H9 (cell line): ENCODE results near the gene ANKRD50. TPM values are rescaled to one million over a fixed set of nuclear protein-coding genes. Genes with fewer than 3 reads are reported as not detected.

Experiments used
- DNase-seq: peaks from one replicate; pipeline ENCODE4 v3.0.0-alpha.2; 2017
- H2AFZ ChIP-seq: one replicate; pipeline ENCODE4 v1.6.1; 2013; ENCODE audit warnings: mild to moderate bottlenecking, low read length, control low read depth, moderate library complexity
- H2AK5ac ChIP-seq: 2 replicates; pipeline ENCODE4 v1.6.1; 2013; ENCODE audit warnings: low read length, control low read depth, mixed read lengths; ENCODE audit not compliant: insufficient read length
- H2BK120ac ChIP-seq: one replicate; pipeline ENCODE4 v1.6.1; 2013; ENCODE audit warnings: low read depth, mild to moderate bottlenecking, low read length, control low read depth, inconsistent platforms; ENCODE audit not compliant: poor library complexity, severe bottlenecking
- H2BK12ac ChIP-seq: 2 replicates; pipeline ENCODE4 v1.6.1; 2013; ENCODE audit warnings: low read length, control low read depth, mixed read lengths, low read depth; ENCODE audit not compliant: insufficient read length
- H2BK15ac ChIP-seq: 2 replicates; pipeline ENCODE4 v1.6.1; 2013; ENCODE audit warnings: low read depth, low read length, control low read depth
- H2BK20ac ChIP-seq: one replicate; pipeline ENCODE4 v1.6.1; 2013; ENCODE audit warnings: low read depth, mild to moderate bottlenecking, low read length, control low read depth, inconsistent platforms; ENCODE audit not compliant: poor library complexity, severe bottlenecking
- H2BK5ac ChIP-seq: 2 replicates; pipeline ENCODE4 v1.6.1; 2013; ENCODE audit warnings: low read length, control low read depth, mixed read lengths; ENCODE audit not compliant: insufficient read length
- H3K14ac ChIP-seq: 2 replicates; pipeline ENCODE4 v1.6.1; 2013; ENCODE audit warnings: low read length, control low read depth; ENCODE audit not compliant: insufficient read depth
- H3K18ac ChIP-seq: 2 replicates; pipeline ENCODE4 v1.6.1; 2013; ENCODE audit warnings: low read depth, mild to moderate bottlenecking, mixed read lengths, low read length, control low read depth; ENCODE audit not compliant: insufficient read length
- H3K23ac ChIP-seq: 2 replicates; pipeline ENCODE4 v1.6.1; 2013; ENCODE audit warnings: low read length, control low read depth, mixed read lengths, low read depth; ENCODE audit not compliant: insufficient read length
- H3K23me2 ChIP-seq: 2 replicates; pipeline ENCODE4 v1.6.1; 2013; ENCODE audit warnings: low read depth, mild to moderate bottlenecking, mixed read lengths, low read length, control low read depth; ENCODE audit not compliant: insufficient read length, poor library complexity, severe bottlenecking
- H3K27ac ChIP-seq: 2 replicates; pipeline ENCODE4 v1.5.1; 2013; ENCODE audit warnings: low read length, control low read depth, mixed read lengths, low read depth; ENCODE audit not compliant: insufficient read length
- H3K27me3 ChIP-seq: 2 replicates; pipeline ENCODE4 v1.6.1; 2013; ENCODE audit warnings: low read length, control low read depth, inconsistent platforms; ENCODE audit not compliant: insufficient read depth
- H3K4ac ChIP-seq: 2 replicates; pipeline ENCODE4 v1.6.1; 2013; ENCODE audit warnings: low read depth, mild to moderate bottlenecking, control low read depth, inconsistent platforms, low read length, moderate library complexity
- H3K4me1 ChIP-seq: 2 replicates; pipeline ENCODE4 v1.6.1; 2013; ENCODE audit warnings: low read length, control low read depth, inconsistent platforms; ENCODE audit not compliant: insufficient read depth
- H3K4me2 ChIP-seq: 2 replicates; pipeline ENCODE4 v1.6.1; 2013; ENCODE audit warnings: low read length, control low read depth, mixed read lengths; ENCODE audit not compliant: insufficient read length, insufficient read depth
- H3K56ac ChIP-seq: 2 replicates; pipeline ENCODE4 v1.6.1; 2013; ENCODE audit warnings: low read depth, mild to moderate bottlenecking, mixed read lengths, low read length, control low read depth; ENCODE audit not compliant: insufficient read length
- H3K79me1 ChIP-seq: 2 replicates; pipeline ENCODE4 v1.6.1; 2013; ENCODE audit warnings: low read depth, mild to moderate bottlenecking, moderate library complexity, low read length, control low read depth, inconsistent platforms; ENCODE audit not compliant: insufficient read depth, poor library complexity, severe bottlenecking
- H3K79me2 ChIP-seq: 2 replicates; pipeline ENCODE4 v1.6.1; 2013; ENCODE audit warnings: low read length, control low read depth, inconsistent platforms; ENCODE audit not compliant: insufficient read depth
- H3K9ac ChIP-seq: 2 replicates; pipeline ENCODE4 v1.6.1; 2013; ENCODE audit warnings: low read length, control low read depth, mixed read lengths; ENCODE audit not compliant: insufficient read length; ENCODE audit errors: extremely low read depth
- H3K9me3 ChIP-seq: one replicate; pipeline ENCODE4 v1.6.1; 2013; ENCODE audit warnings: low read depth, low read length, inconsistent platforms; ENCODE audit not compliant: control insufficient read depth
- H3T11ph ChIP-seq: one replicate; pipeline ENCODE4 v1.6.1; 2013; ENCODE audit warnings: mild to moderate bottlenecking, low read length, control low read depth, inconsistent platforms
- H4K20me1 ChIP-seq: one replicate; pipeline ENCODE4 v1.6.1; 2013; ENCODE audit not compliant: control insufficient read depth, insufficient read length, insufficient read depth
- H4K5ac ChIP-seq: 2 replicates; pipeline ENCODE4 v1.6.1; 2013; ENCODE audit warnings: low read depth, mild to moderate bottlenecking, mixed read lengths, low read length, control low read depth; ENCODE audit not compliant: insufficient read length
- H4K8ac ChIP-seq: replicated peaks from 2 replicates; pipeline ENCODE4 v1.6.1; 2013; ENCODE audit warnings: low read length, control low read depth, mixed read lengths, low read depth; ENCODE audit not compliant: insufficient read length
- H4K91ac ChIP-seq: 2 replicates; pipeline ENCODE4 v1.6.1; 2013; ENCODE audit warnings: low read depth, mild to moderate bottlenecking, moderate library complexity, mixed read lengths, low read length, control low read depth; ENCODE audit not compliant: insufficient read length
- H3K27ac Mint-ChIP-seq, 3 experiments: 2 replicates in 2 of 3; 3 replicates in 1 of 3; pipeline ENCODE4 v1.8.0; 2020 to 2021; ENCODE audit warnings: mixed read lengths in 3 of 3, mild to moderate bottlenecking in 1 of 3, moderate library complexity in 1 of 3
- H3K27me3 Mint-ChIP-seq: 2 replicates; pipeline ENCODE4 v1.8.0; 2021; ENCODE audit warnings: low read depth, mild to moderate bottlenecking, moderate library complexity, mixed read lengths
- H3K36me3 Mint-ChIP-seq, 3 experiments: 2 replicates in 2 of 3; 3 replicates in 1 of 3; pipeline ENCODE4 v1.8.0; 2020 to 2021; ENCODE audit warnings: low read depth in 3 of 3, mixed read lengths in 3 of 3; ENCODE audit not compliant: insufficient read depth in 1 of 3
- H3K4me1 Mint-ChIP-seq, 2 experiments: 2 replicates each; pipeline ENCODE4 v1.8.0; 2020; ENCODE audit warnings: mixed read lengths in 2 of 2
- H3K4me3 Mint-ChIP-seq, 2 experiments: 2 replicates in 1 of 2; 3 replicates in 1 of 2; pipeline ENCODE4 v1.8.0; 2020 to 2021; ENCODE audit warnings: mild to moderate bottlenecking in 2 of 2, mixed read lengths in 2 of 2, moderate library complexity in 1 of 2
- H3K9me3 Mint-ChIP-seq, 2 experiments: 2 replicates in 1 of 2; 3 replicates in 1 of 2; pipeline ENCODE4 v1.8.0; 2020; ENCODE audit warnings: mild to moderate bottlenecking in 2 of 2, mixed read lengths in 2 of 2, moderate library complexity in 1 of 2
- WGBS: extraction: QIAGEN DNeasy Blood & Tissue Kit; methylation state at CpG from one replicate; pipeline ENCODE4 v1.1.7; 2013; ENCODE audit warnings: missing lambda C conversion rate, low lambda C conversion rate, mixed read lengths; ENCODE audit not compliant: insufficient read length; ENCODE audit errors: extremely low coverage; 5-methylcytosine and 5-hydroxymethylcytosine counted together
- total RNA-seq: library from RNA; stranded (reverse); gene quantifications from 2 replicates; pipeline ENCODE4 v1.2.1, GENCODE V29; 2021
- TF ChIP-seq, protein P1 (sequence below): fragments of 200-600 bp; sonication (generic); conservative IDR thresholded peaks from 3 replicates; pipeline ENCODE4 v1.8.0; 2021; ENCODE audit warnings: antibody characterized with exemption, mild to moderate bottlenecking

Gene ANKRD50
- total RNA-seq, 1 experiment from 2014 or later: 30.1 TPM

DNA sequence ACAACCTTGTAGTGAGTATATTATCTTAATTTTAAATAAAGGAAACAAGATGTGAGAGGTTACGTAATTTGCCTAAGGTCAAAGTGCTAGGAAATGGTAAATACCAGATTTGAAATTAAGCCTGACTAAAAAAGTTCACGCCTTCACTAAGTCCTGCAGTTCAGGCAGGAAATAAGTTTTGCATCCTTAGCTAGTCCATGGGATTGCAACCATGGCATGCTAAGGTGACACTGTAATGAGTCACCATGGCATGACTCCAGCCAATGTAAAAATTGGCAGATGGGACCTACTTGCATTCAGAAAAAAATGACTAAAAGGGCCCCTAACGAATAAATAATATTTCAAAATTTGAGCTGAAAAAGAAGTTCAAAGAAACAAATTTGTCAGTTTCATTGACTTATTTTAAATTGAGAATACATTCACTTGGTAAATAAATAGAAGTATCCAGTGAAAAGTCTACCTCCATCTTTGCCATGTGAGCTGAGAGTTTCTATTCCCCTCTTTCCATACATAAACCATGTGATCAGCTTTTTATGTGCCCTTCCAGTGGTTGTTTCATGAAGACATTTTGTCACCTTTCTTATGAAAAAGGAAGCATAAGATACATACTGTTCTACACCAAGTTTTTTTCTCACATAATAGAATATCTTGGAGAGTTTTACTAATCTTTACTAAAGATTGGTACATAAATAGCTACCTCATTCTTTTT lies 72.4 kb downstream of the ANKRD50 start:
- no peak overlapping the region for H2AFZ ChIP-seq
- no peaks in the 10 kb centered on the region for H3K9me3 ChIP-seq
- no peaks in the 10 kb centered on the region for H3K79me1 ChIP-seq
- H4K20me1 ChIP-seq: no peaks in the 10 kb centered on the region
- no peak overlapping the region for H4K8ac ChIP-seq
- no peak overlapping the region for H3K18ac ChIP-seq
- no peak overlapping the region for H3K4me2 ChIP-seq
- H2BK20ac ChIP-seq: no peak overlapping the region
- no peak overlapping the region for H3T11ph ChIP-seq
- H3K27ac ChIP-seq: no peak overlapping the region
- no peak overlapping the region for H3K27ac Mint-ChIP-seq
- H3K4me1 Mint-ChIP-seq: peaks cover 53 to 54% of the 10 kb centered on the region in 2 experiments
- WGBS: no CpG with 5 or more reads among the region's 3 CpGs
- no peak overlapping the region for H4K5ac ChIP-seq
- H3K23me2 ChIP-seq: no peaks in the 10 kb centered on the region
- H2BK120ac ChIP-seq: no peak overlapping the region
- peaks cover 4 to 6% of the 10 kb centered on the region in 2 experiments; a peak in 4 of 5 replicates for H3K9me3 Mint-ChIP-seq
- H2BK15ac ChIP-seq: no peak overlapping the region
- H3K4me3 Mint-ChIP-seq: no peak overlapping the region
- no peak overlapping the region for H3K14ac ChIP-seq
- no peak for DNase-seq
- H3K56ac ChIP-seq: no peak overlapping the region
- no peaks in the 10 kb centered on the region for H3K27me3 ChIP-seq
- H3K4me1 ChIP-seq: no peaks in the 10 kb centered on the region
- TF ChIP-seq, protein P1, sequence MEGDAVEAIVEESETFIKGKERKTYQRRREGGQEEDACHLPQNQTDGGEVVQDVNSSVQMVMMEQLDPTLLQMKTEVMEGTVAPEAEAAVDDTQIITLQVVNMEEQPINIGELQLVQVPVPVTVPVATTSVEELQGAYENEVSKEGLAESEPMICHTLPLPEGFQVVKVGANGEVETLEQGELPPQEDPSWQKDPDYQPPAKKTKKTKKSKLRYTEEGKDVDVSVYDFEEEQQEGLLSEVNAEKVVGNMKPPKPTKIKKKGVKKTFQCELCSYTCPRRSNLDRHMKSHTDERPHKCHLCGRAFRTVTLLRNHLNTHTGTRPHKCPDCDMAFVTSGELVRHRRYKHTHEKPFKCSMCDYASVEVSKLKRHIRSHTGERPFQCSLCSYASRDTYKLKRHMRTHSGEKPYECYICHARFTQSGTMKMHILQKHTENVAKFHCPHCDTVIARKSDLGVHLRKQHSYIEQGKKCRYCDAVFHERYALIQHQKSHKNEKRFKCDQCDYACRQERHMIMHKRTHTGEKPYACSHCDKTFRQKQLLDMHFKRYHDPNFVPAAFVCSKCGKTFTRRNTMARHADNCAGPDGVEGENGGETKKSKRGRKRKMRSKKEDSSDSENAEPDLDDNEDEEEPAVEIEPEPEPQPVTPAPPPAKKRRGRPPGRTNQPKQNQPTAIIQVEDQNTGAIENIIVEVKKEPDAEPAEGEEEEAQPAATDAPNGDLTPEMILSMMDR: no peak
- H2AK5ac ChIP-seq: no peak overlapping the region
- H2BK12ac ChIP-seq: no peak overlapping the region
- H3K27me3 Mint-ChIP-seq: no peaks in the 10 kb centered on the region; the same call in 1 of the 2 replicates
- H3K4ac ChIP-seq: no peak overlapping the region
- H2BK5ac ChIP-seq: no peak overlapping the region
- H3K36me3 Mint-ChIP-seq: peaks cover 0 to 9% (median 4%) of the 10 kb centered on the region in 3 experiments; a peak in 5 of 7 replicates
- no peak overlapping the region for H3K9ac ChIP-seq
- no peak overlapping the region for H4K91ac ChIP-seq
- H3K23ac ChIP-seq: no peak overlapping the region
- H3K79me2 ChIP-seq: no peaks in the 10 kb centered on the region
